ENCODE data around the gene HOXD12. TPM values are rescaled to one million over a fixed set of nuclear protein-coding genes. Genes with fewer than 3 reads are reported as not detected.
A peak's percentile ranks its signal among the peaks of the same experiment; 100 is the strongest.

The HOXD12 gene
- total RNA-seq, 6 experiments from 2014 or later = not detected

- intact Hi-C loops (cut with DNase I) = no loop called here
- TF ChIP-seq POLR2A (IDR thresholded peaks at IDR 0.05) (no peak), CTCF (IDR thresholded peaks at IDR 0.05) (peak in 1 of 4 donors; percentile 5)
- ATAC-seq (peak; percentile 60 to 79 (median 68)), DNase-seq (no peak)
- H3K36me3 ChIP-seq = no peaks in the 10 kb centered on the region
- no peaks in the 10 kb centered on the region for H3K9me3 ChIP-seq
- peaks cover 0 to 20% (median 6%) of the 10 kb centered on the region in 4 donors for H3K4me1 ChIP-seq
- no peak overlapping the region for H3K27ac ChIP-seq
- H3K4me3 ChIP-seq = peak overlapping the region; percentile 23 to 40 (median 29)
- WGBS (ENCODE audit: insufficient coverage, low coverage, low lambda C conversion rate, missing lambda C conversion rate) = 2% methylated on average over 12 of the region's 38 CpGs
- H3K27me3 ChIP-seq = peaks cover 16 to 63% of the 10 kb centered on the region in 2 donors
Observed at GRCh38 chr2:176067589-176068418, 31.8 kb upstream of the HOXD12 start.

GRCh38 chr2:176068419-176068832 lies 31.2 kb upstream of the HOXD12 start:
- 13% methylated on average over 7 of the region's 30 CpGs for WGBS (ENCODE audit: insufficient coverage, low coverage, low lambda C conversion rate, missing lambda C conversion rate)
- Histone ChIP-seq H3K4me1 (peaks cover 0 to 20% (median 6%) of the 10 kb centered on the region in 4 donors), H3K4me3 (no peak overlapping the region), H3K27me3 (peaks cover 16 to 61% of the 10 kb centered on the region in 2 donors), H3K27ac (no peak overlapping the region), H3K9me3 (no peaks in the 10 kb centered on the region), H3K36me3 (no peaks in the 10 kb centered on the region)
- TF ChIP-seq POLR2A (IDR thresholded peaks at IDR 0.05) = no peak
- TF ChIP-seq CTCF (IDR thresholded peaks at IDR 0.05) = no peak
- no peak for DNase-seq
- ATAC-seq = no peak
- intact Hi-C loops (cut with DNase I) = no loop called here

- peaks cover 0 to 20% (median 6%) of the 10 kb centered on the region in 4 donors for H3K4me1 ChIP-seq
- intact Hi-C loops (cut with DNase I) = loop anchor here in 1 of 2 donors (10.0 kb wide), 1 partner anchor 387 kb away; no protein-coding TSS in a partner anchor
- DNase-seq = no peak
- TF ChIP-seq CTCF (IDR thresholded peaks at IDR 0.05) = no peak
- TF ChIP-seq POLR2A (IDR thresholded peaks at IDR 0.05) = no peak
- H3K27ac ChIP-seq = no peak overlapping the region
- WGBS (ENCODE audit: insufficient coverage, low coverage, low lambda C conversion rate, missing lambda C conversion rate) = 2% methylated on average over 19 of the region's 58 CpGs
- ATAC-seq = no peak
- H3K27me3 ChIP-seq = peaks cover 17 to 82% of the 10 kb centered on the region in 2 donors
- H3K36me3 ChIP-seq = no peaks in the 10 kb centered on the region
- H3K4me3 ChIP-seq = no peak overlapping the region
- H3K9me3 ChIP-seq = no peaks in the 10 kb centered on the region
Observed at GRCh38 chr2:176071330-176072291, 28.0 kb upstream of the HOXD12 start.

GRCh38 chr2:176072292-176072669 lies 27.3 kb upstream of the HOXD12 start:
- DNase-seq = no peak
- no peak for ATAC-seq
- peaks cover 0 to 14% (median 3%) of the 10 kb centered on the region in 4 donors for H3K4me1 ChIP-seq
- intact Hi-C loops (cut with DNase I) = loop anchor here in 1 of 2 donors (10.0 kb wide), 1 partner anchor 387 kb away; no protein-coding TSS in a partner anchor
- H3K27me3 ChIP-seq = peaks cover 23 to 80% of the 10 kb centered on the region in 2 donors
- H3K27ac ChIP-seq = no peak overlapping the region
- no peak overlapping the region for H3K4me3 ChIP-seq
- 15% methylated on average over 5 of the region's 5 CpGs for WGBS (ENCODE audit: insufficient coverage, low coverage, low lambda C conversion rate, missing lambda C conversion rate)
- TF ChIP-seq POLR2A (IDR thresholded peaks at IDR 0.05) (no peak), CTCF (IDR thresholded peaks at IDR 0.05) (no peak)
- no peaks in the 10 kb centered on the region for H3K36me3 ChIP-seq
- no peaks in the 10 kb centered on the region for H3K9me3 ChIP-seq
